Activated T-helper 1 cell treated with anti-CD3 and anti-CD28 coated beads, Interleukin-12 subunit alpha, Interleukin-12 subunit beta, Interleukin-2, Interleukin-4 antibody, amounts not matched to agents 30 ng/mL and 10 ng/mL and 1 ng/mL, durations not matched to agents 14 hours and 24 hours and 36 hours (primary cell): ENCODE results near the gene TBR1. TPM values are rescaled to one million over a fixed set of nuclear protein-coding genes. Genes with fewer than 3 reads are reported as not detected.

ENCODE experiments used
- DNase-seq: peaks from one replicate; pipeline ENCODE4 v3.0.0; 2021; ENCODE audit warnings: low spot score
- H3K27ac Mint-ChIP-seq: one replicate; pipeline ENCODE4 v1.8.0; 2021; ENCODE audit warnings: mild to moderate bottlenecking, mixed read lengths
- H3K27me3 Mint-ChIP-seq: one replicate; pipeline ENCODE4 v1.8.0; 2022; ENCODE audit warnings: mild to moderate bottlenecking, moderate library complexity, mixed read lengths; ENCODE audit not compliant: insufficient read depth
- H3K36me3 Mint-ChIP-seq: one replicate; pipeline ENCODE4 v1.8.0; 2021; ENCODE audit warnings: low read depth, mixed read lengths
- H3K4me1 Mint-ChIP-seq: one replicate; pipeline ENCODE4 v1.8.0; 2021; ENCODE audit warnings: low read depth, mixed read lengths
- H3K4me3 Mint-ChIP-seq: one replicate; pipeline ENCODE4 v1.8.0; 2021; ENCODE audit warnings: mild to moderate bottlenecking, moderate library complexity, mixed read lengths
- H3K9me3 Mint-ChIP-seq: one replicate; pipeline ENCODE4 v1.8.0; 2021; ENCODE audit warnings: mixed read lengths
- intact Hi-C: fragments of 100-400 bp; cut with micrococcal nuclease; formaldehyde crosslinking; loops from one replicate; pipeline ENCODE4 v1.15.1; 2024
- total RNA-seq: library from RNA; stranded (reverse); gene quantifications from 2 replicates; pipeline ENCODE4 v1.2.3, GENCODE V29; 2022

TBR1 gene
- total RNA-seq = 0.05 TPM in 1 of 2 replicates, not detected in the other

GRCh38 chr2:161415987-161416707 is at the start of gene TBR1:
TSS of gene TBR1 (plus strand) at chr2:161416297. CDS start at chr2:161416411, 114 bp downstream.
- Mint-ChIP-seq H3K4me3 (peak within 1 kb of the TSS; percentile 68), H3K36me3 (peaks cover 24% of the 10 kb centered on the region), H3K27ac (peak within 1 kb of the TSS; percentile 59), H3K4me1 (peaks cover 63% of the 10 kb centered on the region), H3K27me3 (peaks cover 67% of the 10 kb centered on the region), H3K9me3 (no peaks in the 10 kb centered on the region)
- DNase-seq = no peak
- intact Hi-C loops = loop anchor here (1.0 to 5.0 kb wide), 3 partner anchors 9 to 179 kb away; no protein-coding TSS in a partner anchor

- Mint-ChIP-seq H3K9me3 (peaks cover 4% of the 10 kb centered on the region), H3K27ac (no peak overlapping the region), H3K4me1 (peaks cover 4% of the 10 kb centered on the region), H3K27me3 (no peaks in the 10 kb centered on the region), H3K36me3 (peaks cover 28% of the 10 kb centered on the region), H3K4me3 (no peak overlapping the region)
- no peak for DNase-seq
- intact Hi-C loops = loop anchor here (5.0 kb wide), 1 partner anchor 40 kb away; no protein-coding TSS in a partner anchor
Observed at GRCh38 chr2:161367675-161368074, 48.4 kb upstream of the TBR1 start.

GRCh38 chr2:161369311-161369710 is 46.8 kb upstream of the TBR1 start:
- Mint-ChIP-seq H3K4me1 (peaks cover 4% of the 10 kb centered on the region), H3K27ac (no peak overlapping the region), H3K9me3 (no peaks in the 10 kb centered on the region), H3K4me3 (no peak overlapping the region), H3K27me3 (no peaks in the 10 kb centered on the region), H3K36me3 (peaks cover 20% of the 10 kb centered on the region)
- no peak for DNase-seq
- intact Hi-C loops = loop anchor here (5.0 kb wide), 1 partner anchor 42 kb away; no protein-coding TSS in a partner anchor

- Mint-ChIP-seq H3K4me3 (no peak overlapping the region), H3K27ac (no peak overlapping the region), H3K27me3 (no peaks in the 10 kb centered on the region), H3K36me3 (peaks cover 16% of the 10 kb centered on the region), H3K4me1 (no peaks in the 10 kb centered on the region), H3K9me3 (no peaks in the 10 kb centered on the region)
- intact Hi-C loops = no loop called here
- DNase-seq = no peak
Observed at GRCh38 chr2:161370981-161371380, 45.1 kb upstream of the TBR1 start.

GRCh38 chr2:161371869-161372268 is 44.2 kb upstream of the TBR1 start:
- Mint-ChIP-seq H3K36me3 (peaks cover 17% of the 10 kb centered on the region), H3K27ac (no peak overlapping the region), H3K9me3 (no peaks in the 10 kb centered on the region), H3K4me1 (no peaks in the 10 kb centered on the region), H3K27me3 (no peaks in the 10 kb centered on the region), H3K4me3 (no peak overlapping the region)
- DNase-seq = no peak
- intact Hi-C loops = no loop called here

- no peaks in the 10 kb centered on the region for H3K9me3 Mint-ChIP-seq
- intact Hi-C loops = no loop called here
- no peak overlapping the region for H3K4me3 Mint-ChIP-seq
- no peaks in the 10 kb centered on the region for H3K4me1 Mint-ChIP-seq
- H3K27me3 Mint-ChIP-seq = no peaks in the 10 kb centered on the region
- H3K36me3 Mint-ChIP-seq = peaks cover 16% of the 10 kb centered on the region
- no peak overlapping the region for H3K27ac Mint-ChIP-seq
- DNase-seq = no peak
Observed at GRCh38 chr2:161373942-161374341, 42.2 kb upstream of the TBR1 start.

GRCh38 chr2:161374446-161374845 is 41.7 kb upstream of the TBR1 start:
- no peak for DNase-seq
- Mint-ChIP-seq H3K4me3 (no peak overlapping the region), H3K27ac (no peak overlapping the region), H3K27me3 (no peaks in the 10 kb centered on the region), H3K9me3 (no peaks in the 10 kb centered on the region), H3K4me1 (no peaks in the 10 kb centered on the region), H3K36me3 (peaks cover 17% of the 10 kb centered on the region)
- intact Hi-C loops = no loop called here

GRCh38 chr2:161379740-161380139 is 36.4 kb upstream of the TBR1 start:
- H3K4me3 Mint-ChIP-seq = no peak overlapping the region
- H3K27ac Mint-ChIP-seq = no peak overlapping the region
- DNase-seq = no peak
- H3K27me3 Mint-ChIP-seq = no peaks in the 10 kb centered on the region
- H3K9me3 Mint-ChIP-seq = no peaks in the 10 kb centered on the region
- peaks cover 6% of the 10 kb centered on the region for H3K4me1 Mint-ChIP-seq
- intact Hi-C loops = no loop called here
- peaks cover 10% of the 10 kb centered on the region for H3K36me3 Mint-ChIP-seq

GRCh38 chr2:161381546-161381945 is 34.6 kb upstream of the TBR1 start:
- intact Hi-C loops = no loop called here
- no peak overlapping the region for H3K4me3 Mint-ChIP-seq

GRCh38 chr2:161382747-161383146 is 33.4 kb upstream of the TBR1 start:
- Mint-ChIP-seq H3K27ac (no peak overlapping the region), H3K4me3 (no peak overlapping the region), H3K36me3 (peaks cover 19% of the 10 kb centered on the region), H3K27me3 (no peaks in the 10 kb centered on the region), H3K4me1 (peaks cover 27% of the 10 kb centered on the region), H3K9me3 (no peaks in the 10 kb centered on the region)
- no peak for DNase-seq
- intact Hi-C loops = no loop called here

More at GRCh38 chr2:161381546-161381945, 34.6 kb upstream of the TBR1 start:
- DNase-seq = no peak
- H3K36me3 Mint-ChIP-seq = peaks cover 14% of the 10 kb centered on the region
- no peaks in the 10 kb centered on the region for H3K27me3 Mint-ChIP-seq
- no peak overlapping the region for H3K27ac Mint-ChIP-seq
- no peaks in the 10 kb centered on the region for H3K9me3 Mint-ChIP-seq
- peaks cover 19% of the 10 kb centered on the region for H3K4me1 Mint-ChIP-seq

GRCh38 chr2:161384864-161385263 is 31.2 kb upstream of the TBR1 start:
- Mint-ChIP-seq H3K27me3 (no peaks in the 10 kb centered on the region), H3K36me3 (peaks cover 18% of the 10 kb centered on the region), H3K9me3 (no peaks in the 10 kb centered on the region), H3K27ac (no peak overlapping the region), H3K4me3 (no peak overlapping the region), H3K4me1 (peaks cover 27% of the 10 kb centered on the region)
- DNase-seq = peak; percentile 36
- intact Hi-C loops = loop anchor here (2.0 kb wide), 2 partner anchors 28 to 76 kb away; partner anchors contain the start of gene PSMD14

GRCh38 chr2:161386228-161386824 is 29.8 kb upstream of the TBR1 start:
- H3K27ac Mint-ChIP-seq = no peak overlapping the region
- H3K4me3 Mint-ChIP-seq = peak overlapping the region; percentile 0
- H3K4me1 Mint-ChIP-seq = peaks cover 33% of the 10 kb centered on the region
- DNase-seq = no peak
- no peaks in the 10 kb centered on the region for H3K27me3 Mint-ChIP-seq
- intact Hi-C loops = no loop called here
- peaks cover 24% of the 10 kb centered on the region for H3K36me3 Mint-ChIP-seq
- H3K9me3 Mint-ChIP-seq = no peaks in the 10 kb centered on the region

- H3K4me1 Mint-ChIP-seq = peaks cover 33% of the 10 kb centered on the region
- H3K4me3 Mint-ChIP-seq = no peak overlapping the region
- intact Hi-C loops = no loop called here
- peaks cover 35% of the 10 kb centered on the region for H3K36me3 Mint-ChIP-seq
- DNase-seq = no peak
- H3K27ac Mint-ChIP-seq = no peak overlapping the region
- no peaks in the 10 kb centered on the region for H3K9me3 Mint-ChIP-seq
- no peaks in the 10 kb centered on the region for H3K27me3 Mint-ChIP-seq
Observed at GRCh38 chr2:161388146-161388779, 27.8 kb upstream of the TBR1 start.
